GM23338 (cell line): ENCODE measurements around the gene METRNL. TPM values are rescaled to one million over a fixed set of nuclear protein-coding genes. Genes with fewer than 3 reads are reported as not detected.

Experiments used
- ATAC-seq: fragments of 200-7000 bp; cut with Tn5 transposase; 3 replicates; pipeline ENCODE4 v1.9.1; 2020
- DNase-seq: peaks from one replicate; pipeline ENCODE4 v3.0.0-alpha.2; 2015; ENCODE audit warnings: low spot score
- H2AFZ ChIP-seq: fragments of 200-600 bp; sonication (generic); 2 replicates; pipeline ENCODE4 v1.8.0; 2016; ENCODE audit warnings: antibody characterized with exemption, mild to moderate bottlenecking, moderate library complexity
- H3F3A ChIP-seq: fragments of 200-600 bp; sonication (generic); replicated peaks from 2 replicates; pipeline ENCODE4 v1.8.0; 2017; ENCODE audit warnings: antibody characterized with exemption, mixed run types, low read depth
- H3K27ac ChIP-seq: fragments of 200-600 bp; sonication (generic); 2 replicates; pipeline ENCODE4 v1.6.1; 2016; ENCODE audit warnings: low read depth
- H3K27me3 ChIP-seq: fragments of 200-600 bp; sonication (generic); 2 replicates; pipeline ENCODE4 v1.8.0; 2016; ENCODE audit warnings: mild to moderate bottlenecking, mixed run types, moderate library complexity; ENCODE audit not compliant: insufficient read depth
- H3K36me3 ChIP-seq: fragments of 200-600 bp; sonication (generic); 2 replicates; pipeline ENCODE4 v1.8.0; 2016; ENCODE audit warnings: mild to moderate bottlenecking; ENCODE audit not compliant: insufficient read depth
- H3K4me1 ChIP-seq: fragments of 200-600 bp; sonication (generic); 2 replicates; pipeline ENCODE4 v1.8.0; 2016; ENCODE audit warnings: mild to moderate bottlenecking, moderate library complexity; ENCODE audit not compliant: insufficient read depth
- H3K4me2 ChIP-seq: fragments of 200-600 bp; sonication (generic); 2 replicates; pipeline ENCODE4 v1.7.1; 2017; ENCODE audit warnings: mixed run types
- H3K4me3 ChIP-seq: fragments of 200-600 bp; sonication (generic); 2 replicates; pipeline ENCODE4 v1.6.1; 2016; ENCODE audit warnings: mixed run types
- H3K79me2 ChIP-seq: fragments of 200-600 bp; sonication (generic); replicated peaks from 2 replicates; pipeline ENCODE4 v1.8.0; 2017; ENCODE audit warnings: mild to moderate bottlenecking; ENCODE audit not compliant: insufficient read depth
- H3K9me2 ChIP-seq: fragments of 200-600 bp; sonication (generic); 2 replicates; pipeline ENCODE4 v1.8.0; 2017; ENCODE audit not compliant: insufficient read depth
- H4K20me1 ChIP-seq: fragments of 200-600 bp; sonication (generic); replicated peaks from 2 replicates; pipeline ENCODE4 v1.8.0; 2017; ENCODE audit warnings: mild to moderate bottlenecking; ENCODE audit not compliant: insufficient read depth
- H3K27ac Mint-ChIP-seq: 2 replicates; pipeline ENCODE4 v1.8.0; 2020; ENCODE audit warnings: inconsistent platforms, mild to moderate bottlenecking, moderate library complexity, mixed read lengths
- H3K27me3 Mint-ChIP-seq: 3 replicates; pipeline ENCODE4 v1.8.0; 2022; ENCODE audit warnings: low read depth, mild to moderate bottlenecking, moderate library complexity, mixed read lengths, inconsistent platforms; ENCODE audit not compliant: insufficient read depth, poor library complexity
- H3K36me3 Mint-ChIP-seq: 3 replicates; pipeline ENCODE4 v1.8.0; 2021; ENCODE audit warnings: low read depth, mild to moderate bottlenecking, inconsistent platforms, moderate library complexity, mixed read lengths
- H3K4me1 Mint-ChIP-seq: 3 replicates; pipeline ENCODE4 v1.8.0; 2020; ENCODE audit warnings: mild to moderate bottlenecking, inconsistent platforms, mixed read lengths
- H3K4me3 Mint-ChIP-seq: 3 replicates; pipeline ENCODE4 v1.8.0; 2021; ENCODE audit warnings: moderate library complexity, mild to moderate bottlenecking, inconsistent platforms, mixed read lengths
- H3K9me3 Mint-ChIP-seq: 3 replicates; pipeline ENCODE4 v1.8.0; 2020; ENCODE audit warnings: moderate library complexity, mild to moderate bottlenecking, inconsistent platforms, mixed read lengths
- CREB1 ChIP-seq: fragments of 250-450 bp; sonication (Bioruptor Pico); IDR thresholded peaks from 2 replicates; pipeline ENCODE4 v1.5.0; 2020; ENCODE audit warnings: low read depth, mild to moderate bottlenecking, moderate library complexity
- CTCF ChIP-seq, 2 experiments: fragments of 200-600 bp in 1 of 2; sonication (generic) in 1 of 2; conservative IDR thresholded peaks; 2 replicates each; pipeline versions ENCODE4 v1.5.1 to v1.6.1; 2016 to 2017; ENCODE audit warnings: antibody characterized with exemption in 2 of 2, low read depth in 2 of 2, mild to moderate bottlenecking in 2 of 2, moderate library complexity in 1 of 2
- ETS1 ChIP-seq: IDR thresholded peaks from 2 replicates; pipeline ENCODE4 v1.6.1; 2016; ENCODE audit warnings: antibody characterized with exemption
- EZH2 ChIP-seq: fragments of 200-600 bp; sonication (generic); IDR thresholded peaks from one replicate; pipeline ENCODE4 v1.8.0; 2017; ENCODE audit warnings: antibody characterized with exemption, mild to moderate bottlenecking, low read depth; ENCODE audit not compliant: unreplicated experiment
- EZH2phosphoT487 ChIP-seq: fragments of 200-600 bp; sonication (generic); IDR thresholded peaks from one replicate; pipeline ENCODE4 v1.8.1; 2018; ENCODE audit warnings: antibody characterized with exemption; ENCODE audit not compliant: unreplicated experiment
- JUNB ChIP-seq: IDR thresholded peaks from one replicate; pipeline ENCODE4 v1.6.1; 2016; ENCODE audit warnings: antibody characterized with exemption; ENCODE audit not compliant: unreplicated experiment
- NANOG ChIP-seq: IDR thresholded peaks from 2 replicates; pipeline ENCODE4 v1.6.1; 2016; ENCODE audit warnings: antibody characterized with exemption, borderline replicate concordance
- POLR2AphosphoS5 ChIP-seq: IDR thresholded peaks from 2 replicates; pipeline ENCODE4 v1.6.1; 2016; ENCODE audit warnings: antibody characterized with exemption, low read depth
- REST ChIP-seq: IDR thresholded peaks from one replicate; pipeline ENCODE4 v1.6.1; 2018; ENCODE audit warnings: antibody characterized with exemption; ENCODE audit not compliant: unreplicated experiment
- STAT1 ChIP-seq: IDR thresholded peaks from one replicate; pipeline ENCODE4 v1.6.1; 2016; ENCODE audit warnings: antibody characterized with exemption; ENCODE audit not compliant: unreplicated experiment
- ZNF114 ChIP-seq: fragments of 250-450 bp; sonication (Bioruptor Pico); IDR thresholded peaks from 2 replicates; pipeline ENCODE4 v1.5.0; 2020; ENCODE audit warnings: mild to moderate bottlenecking, moderate library complexity
- ZNF331 ChIP-seq: fragments of 250-450 bp; sonication (Bioruptor Pico); IDR thresholded peaks from 2 replicates; pipeline ENCODE4 v1.5.0; 2020; ENCODE audit warnings: low read depth, mild to moderate bottlenecking, moderate library complexity
- polyA plus RNA-seq: library from polyadenylated mRNA; unstranded; fragments of >200 nt; fragmentation: Nextera tagmentation; extraction: Ambion mirVana; gene quantifications from 2 replicates; pipeline ENCODE4 v1.2.1, GENCODE V29; 2016
- total RNA-seq: library from RNA; depleted of rRNA; stranded (reverse); fragments of >200 nt; shearing (Covaris generic); gene quantifications from 2 replicates; pipeline ENCODE4 v1.2.3, GENCODE V29; 2014

The METRNL gene
- total and polyA plus RNA-seq, 2 experiments from 2014 or later: 12.2 to 20.2 TPM

- TF ChIP-seq REST: no peak
Measured at GRCh38 chr17:83053739-83054451, 25.5 kb upstream of the METRNL start (continued).

GRCh38 chr17:83054518-83055125 lies 24.8 kb upstream of the METRNL start:
- no peaks in the 10 kb centered on the region for H4K20me1 ChIP-seq
- no peaks in the 10 kb centered on the region for H3K36me3 ChIP-seq
- ATAC-seq (no peak), DNase-seq (no peak)
- no peak overlapping the region for H3K4me3 Mint-ChIP-seq
- H3K9me3 Mint-ChIP-seq: no peaks in the 10 kb centered on the region; the same call in 2 of the 3 replicates
- H3K27ac Mint-ChIP-seq: no peak overlapping the region
- H3K27ac ChIP-seq: no peak overlapping the region
- no peak overlapping the region for H2AFZ ChIP-seq
- no peaks in the 10 kb centered on the region for H3K9me2 ChIP-seq
- peaks cover 2% of the 10 kb centered on the region; the same call in 1 of the 3 replicates for H3K36me3 Mint-ChIP-seq
- H3K27me3 ChIP-seq: no peaks in the 10 kb centered on the region
- H3K4me2 ChIP-seq: no peak overlapping the region
- peaks cover 15% of the 10 kb centered on the region for H3K27me3 Mint-ChIP-seq
- no peak overlapping the region for H3K4me3 ChIP-seq
- H3K4me1 Mint-ChIP-seq: peaks cover 6% of the 10 kb centered on the region
- no peaks in the 10 kb centered on the region for H3F3A ChIP-seq
- no peaks in the 10 kb centered on the region for H3K79me2 ChIP-seq
- no peaks in the 10 kb centered on the region; the same call in 1 of the 2 replicates for H3K4me1 ChIP-seq
- TF ChIP-seq POLR2AphosphoS5: no peak
- TF ChIP-seq EZH2: no peak
- no peak for TF ChIP-seq CTCF (conservative IDR thresholded peaks at IDR 0.05; ENCODE audit: low read depth in 2 of 2)
- no peak for TF ChIP-seq NANOG
- no peak for TF ChIP-seq EZH2phosphoT487
- no peak for TF ChIP-seq REST
- no peak for TF ChIP-seq ZNF331 (CRISPR knock-in tag)
- no peak for TF ChIP-seq ETS1
- TF ChIP-seq CREB1 (CRISPR knock-in tag): no peak
- TF ChIP-seq STAT1: no peak
- no peak for TF ChIP-seq JUNB
- no peak for TF ChIP-seq ZNF114
